Measurements from ENCODE around the gene PCMT1.

Gene PCMT1

GRCh38 chr6:149856256-149856994 lies 106.9 kb downstream of the PCMT1 start:
- no peak for DNase-seq

- no peak for DNase-seq
Observed at GRCh38 chr6:149857541-149857940, 108.0 kb downstream of the PCMT1 start.

- no peak for DNase-seq
Observed at GRCh38 chr6:149859368-149859767, 109.8 kb downstream of the PCMT1 start.

GRCh38 chr6:149859938-149860337 lies 110.4 kb downstream of the PCMT1 start:
- DNase-seq = no peak

GRCh38 chr6:149860513-149860833 lies 110.9 kb downstream of the PCMT1 start:
- no peak for DNase-seq

Measured in CD4-positive, alpha-beta T cell treated with Interleukin-1 beta for 1 hour (primary cell).